GM19395 (cell line): Measurements from ENCODE around the gene MRPS22.
"Not testable (repeated sequence)": the region's sequence is repeated elsewhere in the genome, so short reads cannot be mapped to it uniquely, and the experiment has no call there.

Source experiments
- ATAC-seq: cut with Tn5 transposase; IDR thresholded peaks from one replicate; pipeline ENCODE4 v1.9.1; 2021; ENCODE audit warnings: mild to moderate bottlenecking, moderate library complexity; ENCODE audit not compliant: unreplicated experiment

MRPS22 gene

DNA sequence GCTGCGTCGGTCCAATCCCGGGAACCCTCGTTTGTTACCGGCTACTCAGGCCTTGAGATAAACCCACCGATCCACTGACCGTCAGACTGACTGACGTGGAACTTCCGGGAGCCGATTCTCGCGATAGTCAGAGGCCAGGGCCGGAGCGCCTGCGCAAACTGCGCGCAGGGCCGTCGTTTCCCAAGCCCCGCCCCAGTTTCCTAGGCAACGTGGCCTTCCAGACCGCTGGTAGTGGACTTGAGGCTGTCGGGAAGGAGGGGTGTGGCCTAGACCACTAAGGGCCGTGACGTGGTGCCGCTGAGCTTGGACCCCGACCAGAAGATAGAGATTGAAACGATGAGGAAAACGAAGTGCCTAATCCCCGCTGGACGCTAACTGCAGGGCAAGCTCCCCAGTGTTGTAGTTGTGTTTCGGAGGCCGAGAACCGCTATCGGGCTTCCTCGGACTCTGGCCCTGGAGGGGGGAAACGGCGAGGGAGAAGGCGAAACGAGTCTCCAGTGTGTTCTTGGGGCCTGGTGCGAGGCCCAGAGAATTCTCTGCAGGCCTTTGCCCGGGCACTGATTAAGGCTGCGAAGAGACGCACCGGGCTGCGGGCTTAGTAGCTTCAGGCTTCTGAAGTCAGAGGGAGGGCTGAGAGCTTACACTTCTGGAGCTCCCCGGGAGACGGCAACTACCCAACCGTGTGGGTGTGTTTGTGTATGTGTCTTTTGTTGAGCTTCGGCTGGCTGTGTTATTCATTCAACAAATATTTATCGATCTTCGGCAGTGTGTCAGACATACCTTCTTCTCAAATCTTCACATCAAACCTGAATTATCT is 45.9 kb downstream of the MRPS22 start, which contains the start of gene COPB2:
TSS of gene COPB2 (minus strand) at position 96 of the 817 bp plus-strand sequence. CDS start 97 bp downstream, outside the sequence.
- peak; percentile 98 for ATAC-seq

DNA sequence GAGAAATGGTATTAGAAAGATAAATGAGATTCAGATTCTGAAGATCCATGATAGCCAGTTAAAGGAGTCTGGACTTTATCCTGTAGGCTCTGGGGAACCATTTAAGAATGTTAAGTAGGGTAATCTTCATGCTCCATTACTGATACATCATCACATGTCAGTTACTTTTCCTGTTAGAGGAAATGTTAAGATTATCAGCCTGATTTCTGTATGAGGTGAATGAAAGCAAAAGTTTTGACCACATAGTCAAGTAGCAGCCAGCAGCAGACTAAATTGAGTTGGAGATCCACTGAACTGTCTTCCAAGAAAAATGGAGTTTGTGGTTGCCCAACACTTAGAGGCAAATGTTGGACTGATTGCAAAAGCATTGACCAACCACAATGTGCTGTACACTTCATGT is 50.3 kb downstream of the MRPS22 start:
- no peak for ATAC-seq

DNA sequence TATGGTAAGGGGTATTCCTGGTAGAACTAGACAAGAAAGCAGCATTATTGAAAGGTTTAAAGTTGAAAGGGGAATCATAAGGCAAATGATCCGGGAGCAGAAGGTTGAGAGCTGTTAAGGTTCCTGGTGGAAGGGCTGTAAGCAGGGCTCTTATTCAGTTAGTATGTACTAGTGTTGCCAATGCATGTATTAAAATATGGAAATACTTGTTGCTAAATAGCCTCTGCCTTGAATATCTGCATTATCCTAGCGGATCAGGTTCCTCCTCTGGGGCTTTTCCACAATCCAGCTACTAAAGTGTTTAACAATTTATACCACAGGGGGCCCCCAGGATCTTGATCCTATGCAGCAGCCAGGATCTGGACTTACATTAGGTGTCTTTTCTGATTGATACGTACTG is 52.9 kb downstream of the MRPS22 start:
- ATAC-seq = no peak

- ATAC-seq = not testable (repeated sequence)
These were observed 57.3 kb downstream of the MRPS22 start for GRCh38 chr3:139401155-139401554.
